B cell (primary cell): ENCODE results near the gene KLHL26. TPM values are rescaled to one million over a fixed set of nuclear protein-coding genes. Genes with fewer than 3 reads are reported as not detected.

Experiments
- ATAC-seq: fragments of 200-7000 bp; cut with Tn5 transposase; one replicate; pipeline ENCODE4 v1.10.0; 2021; ENCODE audit warnings: low read depth, mild to moderate bottlenecking, moderate number of reproducible peaks, moderate library complexity
- CTCF ChIA-PET: fragments of 350-600 bp; sonication (Branson Sonifier 250); formaldehyde crosslinking; loops from one replicate; lab custom pipeline; 2021; ENCODE audit warnings: antibody characterized with exemption, inconsistent platforms; lab: Charles Lee
- POLR2A ChIA-PET: fragments of 350-600 bp; sonication (Branson Sonifier 250); formaldehyde crosslinking; loops from one replicate; lab custom pipeline; 2021; ENCODE audit warnings: antibody characterized with exemption; lab: Charles Lee
- DNase-seq: peaks from one replicate; pipeline ENCODE4 v3.0.0; 2013
- H2AFZ ChIP-seq: 2 replicates; pipeline ENCODE4 v1.6.1; 2012; ENCODE audit warnings: mild to moderate bottlenecking, low read depth, low read length; ENCODE audit not compliant: insufficient read depth, poor library complexity, severe bottlenecking
- H3K27ac ChIP-seq, 2 donors: 1 replicate in 1 of 2; 2 replicates in 1 of 2; pipeline ENCODE4 v1.5.1; 2012 to 2013; ENCODE audit warnings: low read length in 2 of 2, mild to moderate bottlenecking in 2 of 2, moderate library complexity in 1 of 2
- H3K27me3 ChIP-seq, 4 experiments: fragments of 200-600 bp in 1 of 4; sonication (generic) in 1 of 4; replicated peaks in 1 of 4; 1 replicate in 2 of 4; 2 replicates in 2 of 4; pipeline versions ENCODE4 v1.6.1 to v1.7.0; 2013 to 2016; ENCODE audit warnings: low read length in 3 of 4, mild to moderate bottlenecking in 2 of 4, mixed read lengths in 1 of 4, moderate library complexity in 1 of 4; ENCODE audit not compliant: insufficient read depth in 4 of 4, control insufficient read depth in 3 of 4; ENCODE audit errors: control extremely low read depth in 1 of 4
- H3K36me3 ChIP-seq, 2 experiments: replicated peaks in 1 of 2; 1 replicate in 1 of 2; 2 replicates in 1 of 2; pipeline versions ENCODE4 v1.6.1 to v1.7.1; 2013; ENCODE audit warnings: low read length in 1 of 2; ENCODE audit not compliant: insufficient read depth in 2 of 2, control insufficient read depth in 1 of 2; ENCODE audit errors: control extremely low read depth in 1 of 2, extremely low read depth in 1 of 2
- H3K4me1 ChIP-seq, 2 donors: fragments of 200-600 bp in 1 of 2; sonication (generic) in 1 of 2; 1 replicate in 1 of 2; 2 replicates in 1 of 2; pipeline versions ENCODE4 v1.5.1 to v1.6.1; 2013 to 2017; ENCODE audit warnings: low read length in 2 of 2; ENCODE audit not compliant: control insufficient read depth in 2 of 2, insufficient read depth in 2 of 2
- H3K4me2 ChIP-seq: replicated peaks from 2 replicates; pipeline ENCODE3; 2012; ENCODE audit warnings: mild to moderate bottlenecking, low read depth, low read length; ENCODE audit not compliant: poor library complexity, severe bottlenecking
- H3K4me3 ChIP-seq, 5 experiments: fragments of 200-600 bp in 1 of 5; sonication (generic) in 1 of 5; 1 replicate in 3 of 5; 2 replicates in 2 of 5; pipeline versions ENCODE4 v1.5.1 to v1.7.0; 2011 to 2016; ENCODE audit warnings: low read length in 4 of 5, mild to moderate bottlenecking in 4 of 5, low read depth in 2 of 5, control low read depth in 1 of 5, moderate library complexity in 1 of 5; ENCODE audit not compliant: insufficient read depth in 1 of 5; ENCODE audit errors: control extremely low read depth in 1 of 5, extremely low read depth in 1 of 5
- H3K79me2 ChIP-seq: fragments of 200-600 bp; sonication (generic); one replicate; pipeline ENCODE4 v1.6.0; 2016; ENCODE audit warnings: low read length; ENCODE audit not compliant: control insufficient read depth, insufficient read depth
- H3K9ac ChIP-seq: fragments of 200-600 bp; sonication (generic); 2 replicates; pipeline ENCODE4 v1.6.1; 2017; ENCODE audit warnings: mild to moderate bottlenecking, low read length, moderate library complexity
- H3K9me3 ChIP-seq, 3 donors: one replicate each; pipeline versions ENCODE4 v1.6.1 to v1.7.1; 2013; ENCODE audit warnings: low read length in 2 of 3; ENCODE audit not compliant: control insufficient read depth in 2 of 3, insufficient read depth in 1 of 3; ENCODE audit errors: control extremely low read depth in 1 of 3
- H4K20me1 ChIP-seq: 2 replicates; pipeline ENCODE4 v1.6.0; 2012; ENCODE audit warnings: mild to moderate bottlenecking, low read length; ENCODE audit not compliant: insufficient read depth, control insufficient read depth, poor library complexity, severe bottlenecking
- H3K27ac Mint-ChIP-seq: one replicate; pipeline ENCODE4 v1.8.0; 2021; ENCODE audit warnings: mixed read lengths
- H3K27me3 Mint-ChIP-seq: one replicate; pipeline ENCODE4 v1.8.0; 2021; ENCODE audit warnings: mixed read lengths
- H3K4me1 Mint-ChIP-seq: one replicate; pipeline ENCODE4 v1.8.0; 2021; ENCODE audit warnings: mixed read lengths
- H3K4me3 Mint-ChIP-seq: one replicate; pipeline ENCODE4 v1.8.0; 2021; ENCODE audit warnings: mixed read lengths
- H3K9me3 Mint-ChIP-seq: one replicate; pipeline ENCODE4 v1.8.0; 2022; ENCODE audit warnings: mixed read lengths; ENCODE audit not compliant: insufficient read depth
- EZH2 ChIP-seq: IDR thresholded peaks from 2 replicates; pipeline ENCODE4 v1.6.1; 2012; ENCODE audit warnings: borderline replicate concordance, low read depth, mild to moderate bottlenecking, moderate library complexity, low read length; ENCODE audit not compliant: insufficient read depth, poor library complexity, severe bottlenecking
- WGBS: methylation state at CpG from one replicate; pipeline ENCODE4 v1.1.5; 2013; ENCODE audit warnings: missing lambda C conversion rate; ENCODE audit not compliant: insufficient coverage; 5-methylcytosine and 5-hydroxymethylcytosine counted together
- intact Hi-C: fragments of 100-400 bp; cut with micrococcal nuclease; formaldehyde crosslinking; loops from one replicate; pipeline ENCODE4 v1.10.0; 2022
- polyA plus RNA-seq: library from polyadenylated mRNA; depleted of rRNA; stranded (reverse); fragments of >200 nt; gene quantifications from 2 replicates; pipeline ENCODE4 v1.2.3, GENCODE V29; 2012
- total RNA-seq, 2 donors: library from RNA; stranded (reverse); fragments of 120-200 nt in 1 of 2; gene quantifications; 1 replicate in 1 of 2; 2 replicates in 1 of 2; pipeline versions ENCODE4 v1.2.3 to v1.2.4, GENCODE V29; 2013 to 2022
- TF ChIP-seq, protein P1 (sequence below): fragments of 200-600 bp; IDR thresholded peaks from one replicate; pipeline ENCODE4 v1.8.0; 2022; ENCODE audit warnings: antibody characterized with exemption, mild to moderate bottlenecking

The KLHL26 gene
- total and polyA plus RNA-seq, 2 donors (not counting 1 experiment from before 2014, with no cell fraction given), result 5.0 to 14.6 TPM

DNA sequence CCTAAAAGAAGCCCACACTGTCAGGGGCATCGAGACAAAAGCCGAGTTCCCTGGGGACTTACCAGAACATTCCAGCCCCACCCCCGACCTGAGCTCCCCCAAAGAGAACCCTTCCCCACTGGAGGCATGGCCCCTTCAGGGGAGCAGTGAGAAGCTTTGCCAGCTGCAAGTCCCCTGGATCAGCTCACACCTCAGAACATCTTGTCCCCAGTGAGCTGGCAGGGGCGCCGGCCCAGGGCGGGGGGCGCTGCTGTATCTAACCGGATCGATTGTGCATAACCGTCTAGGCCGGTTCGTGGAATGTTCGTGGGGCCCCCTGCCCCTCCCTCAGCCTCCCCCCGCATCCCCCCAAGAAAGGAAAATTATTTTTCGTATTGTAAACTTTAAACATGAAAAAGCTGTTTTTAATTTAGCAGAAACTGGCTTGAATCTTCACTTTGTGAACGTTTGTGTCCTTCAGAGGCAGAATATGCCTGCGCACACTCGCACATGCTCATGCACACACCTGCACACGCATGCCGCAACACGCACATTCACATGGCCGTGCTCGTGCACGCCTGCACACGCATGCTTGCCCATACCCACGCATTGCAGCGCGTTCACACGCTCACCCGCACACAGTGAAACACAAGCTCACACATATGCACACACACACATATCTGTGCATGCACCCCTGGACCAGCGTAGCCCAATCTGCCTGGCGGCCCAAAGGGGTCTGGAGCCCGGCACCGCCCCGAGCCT, 34.6 kb downstream of the KLHL26 start:
- intact Hi-C loops, result no loop called here
- Histone ChIP-seq H3K27me3 (no peaks in the 10 kb centered on the region), H3K9ac (no peak overlapping the region), H3K4me2 (no peak overlapping the region), H3K4me3 (no peak overlapping the region), H3K36me3 (peaks cover 0 to 18% of the 10 kb centered on the region in 2 experiments), H2AFZ (no peak overlapping the region), H3K4me1 (peaks cover 0 to 5% of the 10 kb centered on the region in 2 donors), H3K79me2 (no peaks in the 10 kb centered on the region), H3K27ac (no peak overlapping the region), H4K20me1 (no peaks in the 10 kb centered on the region), H3K9me3 (peaks cover 0 to 3% (median 0%) of the 10 kb centered on the region in 3 donors)
- Mint-ChIP-seq H3K27ac (no peak overlapping the region), H3K4me1 (peaks cover 3% of the 10 kb centered on the region), H3K4me3 (no peak overlapping the region), H3K9me3 (no peaks in the 10 kb centered on the region), H3K27me3 (no peaks in the 10 kb centered on the region)
- TF ChIP-seq, protein P1, sequence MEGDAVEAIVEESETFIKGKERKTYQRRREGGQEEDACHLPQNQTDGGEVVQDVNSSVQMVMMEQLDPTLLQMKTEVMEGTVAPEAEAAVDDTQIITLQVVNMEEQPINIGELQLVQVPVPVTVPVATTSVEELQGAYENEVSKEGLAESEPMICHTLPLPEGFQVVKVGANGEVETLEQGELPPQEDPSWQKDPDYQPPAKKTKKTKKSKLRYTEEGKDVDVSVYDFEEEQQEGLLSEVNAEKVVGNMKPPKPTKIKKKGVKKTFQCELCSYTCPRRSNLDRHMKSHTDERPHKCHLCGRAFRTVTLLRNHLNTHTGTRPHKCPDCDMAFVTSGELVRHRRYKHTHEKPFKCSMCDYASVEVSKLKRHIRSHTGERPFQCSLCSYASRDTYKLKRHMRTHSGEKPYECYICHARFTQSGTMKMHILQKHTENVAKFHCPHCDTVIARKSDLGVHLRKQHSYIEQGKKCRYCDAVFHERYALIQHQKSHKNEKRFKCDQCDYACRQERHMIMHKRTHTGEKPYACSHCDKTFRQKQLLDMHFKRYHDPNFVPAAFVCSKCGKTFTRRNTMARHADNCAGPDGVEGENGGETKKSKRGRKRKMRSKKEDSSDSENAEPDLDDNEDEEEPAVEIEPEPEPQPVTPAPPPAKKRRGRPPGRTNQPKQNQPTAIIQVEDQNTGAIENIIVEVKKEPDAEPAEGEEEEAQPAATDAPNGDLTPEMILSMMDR, result no peak
- no peak for TF ChIP-seq EZH2
- CTCF ChIA-PET, result interaction anchor here (0.6 kb wide), 1 partner anchor 32 kb away, joined by 3 read pairs; no protein-coding TSS in a partner anchor
- no peak for DNase-seq
- 95% methylated on average over 32 of the region's 35 CpGs for WGBS
- POLR2A ChIA-PET, result no interaction called here
- no peak for ATAC-seq

DNA sequence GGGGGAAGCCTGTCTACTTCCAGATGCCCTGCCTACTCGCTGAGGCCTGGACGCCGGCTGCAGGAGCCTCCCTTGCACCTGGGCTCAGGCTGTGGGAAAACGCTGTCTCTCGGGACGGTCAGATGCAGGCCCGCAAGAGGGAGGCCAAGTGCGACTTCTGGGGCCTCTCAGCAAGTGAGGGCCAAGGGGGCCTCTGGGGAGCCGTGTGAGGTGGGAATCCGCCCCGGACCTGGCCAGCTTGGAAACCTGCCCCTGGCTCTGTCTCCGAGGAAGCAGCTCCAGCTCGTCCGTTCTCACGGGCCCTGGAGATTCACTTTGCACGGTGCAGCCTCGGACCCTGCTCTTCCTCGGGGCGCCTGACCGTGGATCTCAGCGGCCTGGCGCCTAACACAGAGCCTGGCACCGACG, 35.2 kb downstream of the KLHL26 start:
- Mint-ChIP-seq H3K4me1 (no peaks in the 10 kb centered on the region), H3K4me3 (no peak overlapping the region), H3K9me3 (no peaks in the 10 kb centered on the region), H3K27ac (no peak overlapping the region), H3K27me3 (peaks cover under 1% of the 10 kb centered on the region)
- ChIA-PET POLR2A (no interaction called here), CTCF (no interaction called here)
- Histone ChIP-seq H3K9ac (no peak overlapping the region), H3K9me3 (peaks cover 0 to 3% (median 0%) of the 10 kb centered on the region in 3 donors), H3K27me3 (no peaks in the 10 kb centered on the region), H3K27ac (no peak overlapping the region), H3K4me1 (no peaks in the 10 kb centered on the region), H2AFZ (no peak overlapping the region), H4K20me1 (no peaks in the 10 kb centered on the region), H3K79me2 (no peaks in the 10 kb centered on the region), H3K4me2 (no peak overlapping the region), H3K36me3 (peaks cover 0 to 18% of the 10 kb centered on the region in 2 experiments), H3K4me3 (no peak overlapping the region)
- intact Hi-C loops, result no loop called here
- ATAC-seq (no peak), DNase-seq (no peak)
- 98% methylated on average over 24 of the region's 24 CpGs for WGBS
- TF ChIP-seq, protein P1, result no peak
- no peak for TF ChIP-seq EZH2
